Upper lobe of right lung (tissue), 1 donor: Measurements from ENCODE around the gene LAMP2. TPM values are rescaled to one million over a fixed set of nuclear protein-coding genes. Genes with fewer than 3 reads are reported as not detected.

Experiments used
- ATAC-seq: fragments of 200-7000 bp; cut with Tn5 transposase; one replicate; pipeline ENCODE4 v1.9.1; 2020; ENCODE audit warnings: mild to moderate bottlenecking, moderate library complexity
- DNase-seq: peaks from one replicate; pipeline ENCODE4 v3.0.0-alpha.2; 2020
- H3K27ac ChIP-seq: fragments of 200-600 bp; one replicate; pipeline ENCODE4 v1.8.0; 2022
- H3K27me3 ChIP-seq: fragments of 200-600 bp; one replicate; pipeline ENCODE4 v1.8.0; 2022; ENCODE audit warnings: mild to moderate bottlenecking
- H3K36me3 ChIP-seq: fragments of 200-600 bp; one replicate; pipeline ENCODE4 v1.8.0; 2022
- H3K4me1 ChIP-seq: fragments of 200-600 bp; one replicate; pipeline ENCODE4 v1.8.0; 2022
- H3K4me3 ChIP-seq: fragments of 200-600 bp; one replicate; pipeline ENCODE4 v1.8.0; 2022; ENCODE audit warnings: mild to moderate bottlenecking
- H3K9me3 ChIP-seq: fragments of 200-600 bp; one replicate; pipeline ENCODE4 v1.8.0; 2022
- intact Hi-C: fragments of 100-400 bp; cut with DNase I; formaldehyde crosslinking; loops from one replicate; pipeline ENCODE4 v1.11.0; 2022
- total RNA-seq: library from RNA; stranded (reverse); fragmentation: NEBNext Ultra II Directional; extraction: Animal tissue kit (Norgen Biotek cat#: 25700); gene quantifications from one replicate; pipeline ENCODE4 v1.2.1, GENCODE V29; 2021
- TF ChIP-seq, protein P1 (sequence below): fragments of 200-600 bp; IDR thresholded peaks from one replicate; pipeline ENCODE4 v1.8.0; 2022; ENCODE audit warnings: antibody characterized with exemption
- donor health status: DM: no; HTN: yes; CAD: no; lungs with severe emphysema.

LAMP2 gene
- total RNA-seq, 1 donor from 2014 or later: 138 TPM

DNA sequence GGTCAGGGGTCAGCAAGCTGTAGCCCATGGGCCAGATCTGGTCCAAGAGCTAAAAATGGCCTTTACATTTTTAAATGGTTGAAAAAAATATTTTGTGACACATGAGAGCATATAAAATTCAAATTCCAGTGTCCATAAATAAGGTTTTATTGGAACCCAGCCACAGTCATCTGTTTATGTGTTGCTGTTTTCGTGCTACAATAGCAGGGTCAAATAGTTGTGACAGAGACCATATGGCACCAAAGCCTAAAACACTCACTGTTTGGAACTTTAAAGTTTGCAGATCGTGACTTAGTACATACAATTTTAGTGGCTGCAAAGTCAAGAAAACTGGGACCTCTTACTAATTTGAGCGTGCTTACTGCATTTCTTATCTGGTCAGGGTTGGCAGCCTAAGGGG lies 29.2 kb downstream of the LAMP2 start:
- TF ChIP-seq, protein P1, sequence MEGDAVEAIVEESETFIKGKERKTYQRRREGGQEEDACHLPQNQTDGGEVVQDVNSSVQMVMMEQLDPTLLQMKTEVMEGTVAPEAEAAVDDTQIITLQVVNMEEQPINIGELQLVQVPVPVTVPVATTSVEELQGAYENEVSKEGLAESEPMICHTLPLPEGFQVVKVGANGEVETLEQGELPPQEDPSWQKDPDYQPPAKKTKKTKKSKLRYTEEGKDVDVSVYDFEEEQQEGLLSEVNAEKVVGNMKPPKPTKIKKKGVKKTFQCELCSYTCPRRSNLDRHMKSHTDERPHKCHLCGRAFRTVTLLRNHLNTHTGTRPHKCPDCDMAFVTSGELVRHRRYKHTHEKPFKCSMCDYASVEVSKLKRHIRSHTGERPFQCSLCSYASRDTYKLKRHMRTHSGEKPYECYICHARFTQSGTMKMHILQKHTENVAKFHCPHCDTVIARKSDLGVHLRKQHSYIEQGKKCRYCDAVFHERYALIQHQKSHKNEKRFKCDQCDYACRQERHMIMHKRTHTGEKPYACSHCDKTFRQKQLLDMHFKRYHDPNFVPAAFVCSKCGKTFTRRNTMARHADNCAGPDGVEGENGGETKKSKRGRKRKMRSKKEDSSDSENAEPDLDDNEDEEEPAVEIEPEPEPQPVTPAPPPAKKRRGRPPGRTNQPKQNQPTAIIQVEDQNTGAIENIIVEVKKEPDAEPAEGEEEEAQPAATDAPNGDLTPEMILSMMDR: no peak
- intact Hi-C loops: no loop called here
- no peak for ATAC-seq
- peaks cover 31% of the 10 kb centered on the region for H3K36me3 ChIP-seq
- DNase-seq: no peak
- no peaks in the 10 kb centered on the region for H3K9me3 ChIP-seq
- no peak overlapping the region for H3K27ac ChIP-seq
- no peaks in the 10 kb centered on the region for H3K4me1 ChIP-seq
- H3K27me3 ChIP-seq: no peaks in the 10 kb centered on the region
- no peak overlapping the region for H3K4me3 ChIP-seq

DNA sequence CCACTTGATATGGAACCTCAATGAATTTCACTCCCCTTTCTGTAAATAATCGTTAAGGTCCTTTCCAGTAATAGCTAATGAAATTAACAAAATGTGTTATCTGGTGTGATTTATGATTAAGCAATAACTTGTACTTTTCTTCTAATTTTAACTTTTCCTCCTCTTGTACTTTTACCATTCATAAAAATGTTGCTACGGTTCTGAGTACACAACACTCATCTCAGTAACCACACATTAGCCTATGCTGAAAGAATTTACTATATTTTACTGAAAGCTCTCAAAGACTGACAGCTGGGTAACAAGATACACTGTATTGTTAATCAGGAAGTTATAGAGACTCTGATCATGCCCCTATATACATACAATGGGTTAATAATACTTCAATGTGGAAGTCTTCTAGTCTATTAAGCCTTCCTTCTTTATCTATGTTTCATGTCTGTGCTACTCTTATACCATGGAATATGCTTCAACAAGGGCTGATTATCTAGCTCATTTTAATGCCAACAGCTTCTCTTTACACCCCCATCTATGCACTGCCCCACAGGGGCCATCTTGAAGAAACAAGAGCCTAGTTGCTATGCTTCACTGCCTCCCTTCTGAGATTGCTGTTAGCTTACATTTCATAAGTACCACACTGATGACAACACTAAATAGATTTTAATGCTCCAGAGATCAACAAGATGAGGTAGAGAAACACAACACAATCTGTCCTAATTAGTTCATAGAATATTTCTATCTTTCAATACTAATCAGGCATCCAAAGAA lies 39.1 kb downstream of the LAMP2 start:
- Histone ChIP-seq H3K27ac (no peak overlapping the region), H3K4me1 (peaks cover 5% of the 10 kb centered on the region), H3K36me3 (no peaks in the 10 kb centered on the region), H3K4me3 (no peak overlapping the region), H3K9me3 (no peaks in the 10 kb centered on the region), H3K27me3 (no peaks in the 10 kb centered on the region)
- DNase-seq: no peak
- intact Hi-C loops: no loop called here
- no peak for ATAC-seq
- TF ChIP-seq, protein P1: no peak

DNA sequence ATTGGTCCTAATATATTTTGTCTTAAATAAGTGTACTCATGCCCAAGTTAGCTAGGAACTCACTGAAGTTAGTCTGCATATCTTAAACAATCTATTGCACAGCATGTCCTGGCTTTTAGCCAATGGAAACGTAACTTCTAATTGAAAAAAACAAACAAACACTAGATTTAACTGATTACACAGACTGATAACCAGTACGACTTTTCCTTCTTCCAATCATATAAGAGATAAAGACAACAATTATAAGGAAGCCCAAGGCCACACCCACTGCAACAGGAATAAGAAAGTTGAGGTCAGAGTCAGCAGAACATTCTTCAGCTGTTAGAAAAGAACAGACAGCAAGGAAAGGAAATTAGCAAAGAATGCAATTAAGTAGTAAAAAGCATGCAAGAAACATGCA lies 40.8 kb downstream of the LAMP2 start:
- Histone ChIP-seq H3K4me3 (no peak overlapping the region), H3K27ac (no peak overlapping the region), H3K27me3 (no peaks in the 10 kb centered on the region), H3K36me3 (no peaks in the 10 kb centered on the region), H3K9me3 (no peaks in the 10 kb centered on the region), H3K4me1 (peaks cover 5% of the 10 kb centered on the region)
- TF ChIP-seq, protein P1: no peak
- intact Hi-C loops: no loop called here
- DNase-seq: no peak
- no peak for ATAC-seq

DNA sequence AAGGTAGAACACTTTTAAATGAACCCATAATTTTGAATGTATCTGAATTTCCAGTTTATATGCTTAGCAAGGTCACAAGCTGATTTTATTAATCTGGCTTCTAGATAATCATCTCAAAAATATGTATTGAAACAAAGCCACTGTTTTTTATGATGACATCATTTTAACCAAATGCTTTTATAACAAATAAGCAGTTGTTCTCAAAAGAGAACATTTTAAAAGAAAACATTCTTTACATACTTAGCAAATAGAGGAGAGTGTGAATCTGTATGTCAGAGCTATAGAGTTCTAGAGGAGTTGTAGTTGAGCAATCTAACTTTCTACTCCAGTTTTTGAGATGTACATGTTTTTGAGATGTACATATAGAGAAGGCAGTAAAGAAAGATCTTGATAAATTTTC lies 42.5 kb downstream of the LAMP2 start:
- TF ChIP-seq, protein P1: no peak
- intact Hi-C loops: no loop called here
- Histone ChIP-seq H3K9me3 (no peaks in the 10 kb centered on the region), H3K27ac (no peak overlapping the region), H3K4me1 (peaks cover 5% of the 10 kb centered on the region), H3K4me3 (no peak overlapping the region), H3K27me3 (no peaks in the 10 kb centered on the region), H3K36me3 (no peaks in the 10 kb centered on the region)
- no peak for DNase-seq
- no peak for ATAC-seq

DNA sequence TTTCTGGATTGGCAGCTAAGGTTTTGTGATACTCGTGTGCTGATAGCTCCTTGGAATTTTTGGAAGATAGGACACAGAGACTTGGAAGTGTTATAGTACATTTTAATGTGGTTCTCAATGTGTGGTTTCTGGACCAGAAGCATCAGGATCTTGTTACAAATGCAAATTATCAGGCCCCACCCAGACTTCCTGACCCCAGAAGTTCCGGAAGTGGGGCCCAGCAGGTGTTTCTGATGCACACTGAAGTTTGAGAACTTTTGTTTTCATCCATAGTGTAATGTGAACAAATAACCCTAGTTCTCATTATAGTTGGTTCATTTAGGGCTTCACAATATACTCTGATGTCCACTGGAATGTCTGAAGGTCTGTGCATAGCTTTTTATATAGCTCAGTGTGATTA lies 49.6 kb downstream of the LAMP2 start:
- no peak for ATAC-seq
- intact Hi-C loops: no loop called here

More for the DNA sequence above, 49.6 kb downstream of the LAMP2 start:
- Histone ChIP-seq H3K4me3 (no peak overlapping the region), H3K36me3 (no peaks in the 10 kb centered on the region), H3K27ac (no peak overlapping the region), H3K27me3 (no peaks in the 10 kb centered on the region), H3K9me3 (no peaks in the 10 kb centered on the region), H3K4me1 (no peaks in the 10 kb centered on the region)
- DNase-seq: no peak
- TF ChIP-seq, protein P1: no peak
